ENCODE results near the gene IQCF6. TPM values are rescaled to one million over a fixed set of nuclear protein-coding genes. Genes with fewer than 3 reads are reported as not detected.

IQCF6 gene
- total and polyA plus RNA-seq, 12 donors: not detected

DNA sequence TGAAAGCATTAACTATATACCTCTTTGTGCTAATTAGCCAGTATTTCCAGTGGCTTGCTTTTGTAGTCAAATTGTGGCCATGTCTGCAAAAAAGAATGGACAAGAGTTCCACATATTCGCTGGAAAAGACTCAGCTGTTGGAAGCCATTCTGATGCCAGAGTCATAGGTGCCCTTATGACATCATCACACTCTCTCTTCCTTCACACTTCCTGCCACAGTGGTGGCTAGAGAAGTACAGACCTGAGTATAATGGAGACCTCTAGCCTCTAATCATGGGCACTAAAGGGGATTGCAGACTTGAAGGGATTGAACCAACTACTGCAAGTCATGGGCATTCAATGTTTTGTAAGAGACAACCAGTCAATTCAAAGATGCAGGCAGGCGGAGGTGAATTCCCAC lies 38.3 kb upstream of the IQCF6 start:
- H3K4me3 ChIP-seq: no peak overlapping the region
- peaks cover 6% of the 10 kb centered on the region for H3K27me3 ChIP-seq
- H3K36me3 ChIP-seq (replicated peaks in 1 of 2): no peaks in the 10 kb centered on the region
- 82 to 90% (median 86%) methylated on average over 2 of the region's 2 CpGs for WGBS, 4 donors
- H3K4me1 ChIP-seq (replicated peaks in 1 of 2): no peaks in the 10 kb centered on the region
- intact Hi-C loops (cut with DNase I): no loop called here
- DNase-seq: no peak
- H3K9me3 ChIP-seq (replicated peaks in 1 of 3): no peaks in the 10 kb centered on the region
- no peak overlapping the region for H3K27ac ChIP-seq
- TF ChIP-seq, protein P1, sequence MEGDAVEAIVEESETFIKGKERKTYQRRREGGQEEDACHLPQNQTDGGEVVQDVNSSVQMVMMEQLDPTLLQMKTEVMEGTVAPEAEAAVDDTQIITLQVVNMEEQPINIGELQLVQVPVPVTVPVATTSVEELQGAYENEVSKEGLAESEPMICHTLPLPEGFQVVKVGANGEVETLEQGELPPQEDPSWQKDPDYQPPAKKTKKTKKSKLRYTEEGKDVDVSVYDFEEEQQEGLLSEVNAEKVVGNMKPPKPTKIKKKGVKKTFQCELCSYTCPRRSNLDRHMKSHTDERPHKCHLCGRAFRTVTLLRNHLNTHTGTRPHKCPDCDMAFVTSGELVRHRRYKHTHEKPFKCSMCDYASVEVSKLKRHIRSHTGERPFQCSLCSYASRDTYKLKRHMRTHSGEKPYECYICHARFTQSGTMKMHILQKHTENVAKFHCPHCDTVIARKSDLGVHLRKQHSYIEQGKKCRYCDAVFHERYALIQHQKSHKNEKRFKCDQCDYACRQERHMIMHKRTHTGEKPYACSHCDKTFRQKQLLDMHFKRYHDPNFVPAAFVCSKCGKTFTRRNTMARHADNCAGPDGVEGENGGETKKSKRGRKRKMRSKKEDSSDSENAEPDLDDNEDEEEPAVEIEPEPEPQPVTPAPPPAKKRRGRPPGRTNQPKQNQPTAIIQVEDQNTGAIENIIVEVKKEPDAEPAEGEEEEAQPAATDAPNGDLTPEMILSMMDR (IDR thresholded peaks at IDR 0.05): no peak
- TF ChIP-seq POLR2A (IDR thresholded peaks at IDR 0.05): no peak

DNA sequence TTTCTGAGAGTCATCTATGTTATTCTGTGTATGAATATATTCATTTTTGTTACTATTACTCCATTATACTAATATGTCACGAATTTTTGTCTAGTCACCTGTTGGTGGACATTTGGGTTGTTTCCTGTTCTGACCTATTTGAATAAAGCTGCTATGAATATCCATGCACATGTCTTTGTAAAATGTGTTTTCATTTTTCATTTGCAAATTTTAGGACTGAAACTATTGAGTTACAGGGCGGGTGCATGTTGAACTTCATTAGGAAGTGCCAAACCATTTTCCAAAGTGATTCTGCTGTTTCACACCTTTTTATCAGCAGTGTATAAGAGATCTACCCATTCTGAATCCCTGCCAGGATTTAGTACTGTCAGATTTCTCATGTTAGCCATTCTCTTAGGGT lies 37.7 kb upstream of the IQCF6 start:
- no peak overlapping the region for H3K4me3 ChIP-seq
- no peak for DNase-seq
- H3K9me3 ChIP-seq (replicated peaks in 1 of 3): no peaks in the 10 kb centered on the region
- intact Hi-C loops (cut with DNase I): no loop called here
- no peaks in the 10 kb centered on the region for H3K27me3 ChIP-seq
- 47 to 72% (median 69%) methylated on average over 2 of the region's 2 CpGs for WGBS, 4 donors
- TF ChIP-seq, protein P1 (IDR thresholded peaks at IDR 0.05): no peak
- no peak for TF ChIP-seq POLR2A (IDR thresholded peaks at IDR 0.05)
- no peak overlapping the region for H3K27ac ChIP-seq
- no peaks in the 10 kb centered on the region for H3K4me1 ChIP-seq (replicated peaks in 1 of 2)
- H3K36me3 ChIP-seq (replicated peaks in 1 of 2): no peaks in the 10 kb centered on the region

DNA sequence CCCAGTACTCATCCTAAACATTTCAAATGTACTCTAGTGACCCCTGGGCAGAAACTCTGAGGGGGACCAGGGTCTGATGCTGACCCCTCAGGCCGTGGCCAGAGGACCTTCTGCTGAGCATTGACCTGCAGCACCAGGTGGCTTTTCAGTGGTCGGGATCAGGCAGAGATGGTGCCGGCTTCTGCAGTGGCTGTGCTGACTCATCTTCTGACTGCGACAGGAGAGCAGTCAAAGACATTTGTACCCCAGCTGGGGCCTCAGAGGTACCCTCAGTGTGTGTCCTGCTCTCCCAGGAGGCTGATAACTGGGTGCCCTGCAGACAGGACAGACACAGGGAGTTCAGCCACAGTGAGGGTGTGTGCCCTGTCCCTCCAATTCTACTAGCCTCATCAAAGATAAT lies 36.6 kb upstream of the IQCF6 start:
- TF ChIP-seq, protein P1 (IDR thresholded peaks at IDR 0.05): no peak
- no peak for TF ChIP-seq POLR2A (IDR thresholded peaks at IDR 0.05)
- Histone ChIP-seq H3K9me3 (replicated peaks in 1 of 3) (no peaks in the 10 kb centered on the region), H3K27me3 (no peaks in the 10 kb centered on the region), H3K36me3 (replicated peaks in 1 of 2) (no peaks in the 10 kb centered on the region), H3K27ac (no peak overlapping the region), H3K4me1 (replicated peaks in 1 of 2) (no peaks in the 10 kb centered on the region), H3K4me3 (no peak overlapping the region)
- intact Hi-C loops (cut with DNase I): no loop called here
- DNase-seq: no peak
- 52 to 60% (median 60%) methylated on average over 4 of the region's 4 CpGs; no CpG with 5 or more reads in 1 of the 4 donors for WGBS, 4 donors

DNA sequence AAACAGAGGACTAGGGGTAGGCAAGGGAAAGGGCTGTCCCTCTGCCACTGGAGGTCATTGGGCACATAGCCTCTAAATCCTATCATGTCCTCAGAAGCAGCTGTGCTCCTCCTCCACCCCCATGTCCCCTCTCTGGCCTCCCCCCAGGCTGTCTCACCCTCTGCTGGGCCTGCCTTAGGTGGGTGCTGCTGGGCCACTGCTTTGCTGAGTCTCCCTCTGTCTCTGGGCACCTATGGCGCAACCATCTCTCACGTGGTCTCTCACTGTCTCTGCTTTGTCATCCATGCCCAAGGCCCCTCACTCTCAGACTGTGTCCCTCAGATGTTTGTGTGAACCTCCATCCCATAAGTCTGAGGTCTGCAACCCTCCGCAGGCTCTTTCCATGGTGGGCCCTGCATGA lies 35.0 kb upstream of the IQCF6 start:
- H3K27me3 ChIP-seq: no peaks in the 10 kb centered on the region
- H3K9me3 ChIP-seq (replicated peaks in 1 of 3): no peaks in the 10 kb centered on the region
- TF ChIP-seq POLR2A (IDR thresholded peaks at IDR 0.05): no peak
- TF ChIP-seq, protein P1 (IDR thresholded peaks at IDR 0.05): no peak
- no peak for DNase-seq
- no peaks in the 10 kb centered on the region for H3K36me3 ChIP-seq (replicated peaks in 1 of 2)
- WGBS, 4 donors: 86 to 100% (median 90%) methylated on average over 1 to 3 of the region's 3 CpGs
- no peak overlapping the region for H3K27ac ChIP-seq
- no peaks in the 10 kb centered on the region for H3K4me1 ChIP-seq (replicated peaks in 1 of 2)
- intact Hi-C loops (cut with DNase I): no loop called here
- H3K4me3 ChIP-seq: no peak overlapping the region
